OCI-LY1 (cell line): ENCODE results near the gene ZBTB8B.

Experiments used
- H2AFZ ChIP-seq: fragments of 200-600 bp; sonication (generic), shearing (Covaris generic); 2 replicates; pipeline ENCODE4 v1.6.0; 2014; ENCODE audit warnings: antibody characterized with exemption, mild to moderate bottlenecking, low read length
- H3F3A ChIP-seq: fragments of 200-600 bp; sonication (generic), shearing (Covaris generic); 2 replicates; pipeline ENCODE4 v1.6.0; 2014; ENCODE audit warnings: mild to moderate bottlenecking, antibody characterized with exemption, low read length, moderate library complexity; ENCODE audit not compliant: insufficient read depth
- H3K27ac ChIP-seq: fragments of 200-600 bp; sonication (generic); 2 replicates; pipeline ENCODE4 v1.5.1; 2014; ENCODE audit warnings: low read length, mixed run types, mild to moderate bottlenecking, low read depth; ENCODE audit not compliant: poor library complexity, severe bottlenecking
- H3K27me3 ChIP-seq: fragments of 200-600 bp; sonication (generic); 2 replicates; pipeline ENCODE4 v1.6.0; 2014; ENCODE audit warnings: antibody characterized with exemption, mild to moderate bottlenecking, low read length, moderate library complexity; ENCODE audit not compliant: insufficient read depth
- H3K36me3 ChIP-seq: fragments of 200-600 bp; sonication (generic); 2 replicates; pipeline ENCODE4 v1.6.1; 2014; ENCODE audit warnings: mild to moderate bottlenecking, antibody characterized with exemption, low read length, moderate library complexity, mixed read lengths; ENCODE audit not compliant: insufficient read depth
- H3K4me1 ChIP-seq: fragments of 200-600 bp; sonication (generic); 2 replicates; pipeline ENCODE4 v1.5.1; 2014; ENCODE audit warnings: mild to moderate bottlenecking, low read length, moderate library complexity; ENCODE audit not compliant: insufficient read depth, severe bottlenecking
- H3K4me2 ChIP-seq: fragments of 200-600 bp; sonication (generic), shearing (Covaris generic); 2 replicates; pipeline ENCODE4 v1.6.1; 2014; ENCODE audit warnings: low read length
- H3K4me3 ChIP-seq: fragments of 200-600 bp; sonication (generic); 2 replicates; pipeline ENCODE4 v1.5.1; 2014; ENCODE audit warnings: low read length, low read depth, mild to moderate bottlenecking, mixed read lengths; ENCODE audit not compliant: poor library complexity, severe bottlenecking
- H3K79me2 ChIP-seq: fragments of 200-600 bp; shearing (Covaris generic); 2 replicates; pipeline ENCODE4 v1.6.1; 2016; ENCODE audit warnings: mixed run types, low read length, mixed read lengths; ENCODE audit not compliant: insufficient read depth
- H3K9ac ChIP-seq: fragments of 200-600 bp; sonication (generic), shearing (Covaris generic); 2 replicates; pipeline ENCODE4 v1.6.1; 2014; ENCODE audit warnings: mild to moderate bottlenecking, low read length, mixed read lengths
- H3K9me2 ChIP-seq: fragments of 200-600 bp; sonication (generic), shearing (Covaris generic); 2 replicates; pipeline ENCODE4 v1.6.1; 2014; ENCODE audit warnings: low read depth, mild to moderate bottlenecking, low read length, mixed read lengths
- H3K9me3 ChIP-seq: fragments of 200-600 bp; shearing (Covaris generic); 2 replicates; pipeline ENCODE4 v1.6.1; 2014; ENCODE audit warnings: low read length, mixed read lengths
- H4K20me1 ChIP-seq: fragments of 200-600 bp; sonication (generic), shearing (Covaris generic); 2 replicates; pipeline ENCODE4 v1.6.0; 2016; ENCODE audit warnings: mild to moderate bottlenecking, low read length; ENCODE audit not compliant: insufficient read depth
- EZH2 ChIP-seq: fragments of 200-600 bp; sonication (generic), shearing (Covaris generic); IDR thresholded peaks from 2 replicates; pipeline ENCODE4 v1.8.0; 2017; ENCODE audit warnings: borderline replicate concordance, mixed run types, mild to moderate bottlenecking, antibody characterized with exemption, low read length, moderate library complexity, mixed read lengths
- TF ChIP-seq, protein P1 (sequence below): fragments of 200-600 bp; sonication (generic), shearing (Covaris generic); IDR thresholded peaks from 2 replicates; pipeline ENCODE4 v1.5.1; 2017; ENCODE audit warnings: mild to moderate bottlenecking, antibody characterized with exemption, low read length, moderate library complexity, mixed read lengths

The ZBTB8B gene

DNA sequence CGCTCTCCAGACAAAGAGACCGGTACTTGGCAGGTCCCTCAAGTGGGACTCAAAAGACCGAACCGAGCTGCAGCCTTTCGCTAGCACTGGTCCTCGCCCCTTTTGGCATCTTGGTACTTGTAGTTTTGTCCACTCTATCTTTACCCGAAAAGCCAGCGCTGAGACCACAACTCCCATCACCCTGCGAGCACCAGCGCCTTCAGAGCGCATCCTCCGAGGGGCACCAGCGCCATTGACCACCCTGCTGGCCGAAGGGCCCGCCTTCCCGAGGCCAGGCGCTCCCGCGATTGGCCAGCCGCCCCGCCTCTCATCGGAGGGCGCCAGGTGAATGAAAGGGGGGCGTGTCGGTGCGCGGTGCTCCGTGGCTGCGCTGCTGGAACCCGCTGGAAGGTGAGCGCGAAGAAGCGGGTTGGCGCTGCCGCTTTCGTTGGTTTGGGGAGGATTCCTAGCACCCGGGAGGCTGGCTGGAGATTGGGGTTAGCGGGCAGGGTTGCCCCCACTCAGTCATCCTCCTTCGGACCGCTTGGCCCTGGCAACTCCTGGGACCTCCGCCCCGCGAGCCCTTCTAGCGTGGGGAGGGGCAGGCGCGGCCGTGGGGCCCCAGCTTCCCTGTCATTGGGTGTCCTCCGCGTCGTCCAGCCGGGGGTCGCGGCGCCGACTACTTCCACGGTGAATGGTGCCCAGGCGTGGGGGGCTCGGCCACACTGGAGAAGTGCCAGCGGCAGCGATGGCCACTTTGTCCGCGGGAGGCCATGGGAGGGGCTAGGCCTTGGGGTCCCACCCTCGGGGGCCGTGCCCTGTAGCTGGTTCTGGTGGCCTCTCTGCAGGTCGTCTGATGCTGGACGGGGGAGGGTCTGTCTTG lies at the start of gene ZBTB8B:
TSS of gene ZBTB8B (plus strand) at position 357 of the 862 bp plus-strand sequence. CDS start 5,553 bp downstream, outside the sequence.
- H3K9ac ChIP-seq, result no peak within 1 kb of the TSS
- no peaks in the 10 kb centered on the region for H3K79me2 ChIP-seq
- H3F3A ChIP-seq, result no peaks in the 10 kb centered on the region
- H3K4me3 ChIP-seq, result no peak within 1 kb of the TSS
- no peaks in the 10 kb centered on the region for H3K9me3 ChIP-seq
- no peak within 1 kb of the TSS for H2AFZ ChIP-seq
- TF ChIP-seq, protein P1, sequence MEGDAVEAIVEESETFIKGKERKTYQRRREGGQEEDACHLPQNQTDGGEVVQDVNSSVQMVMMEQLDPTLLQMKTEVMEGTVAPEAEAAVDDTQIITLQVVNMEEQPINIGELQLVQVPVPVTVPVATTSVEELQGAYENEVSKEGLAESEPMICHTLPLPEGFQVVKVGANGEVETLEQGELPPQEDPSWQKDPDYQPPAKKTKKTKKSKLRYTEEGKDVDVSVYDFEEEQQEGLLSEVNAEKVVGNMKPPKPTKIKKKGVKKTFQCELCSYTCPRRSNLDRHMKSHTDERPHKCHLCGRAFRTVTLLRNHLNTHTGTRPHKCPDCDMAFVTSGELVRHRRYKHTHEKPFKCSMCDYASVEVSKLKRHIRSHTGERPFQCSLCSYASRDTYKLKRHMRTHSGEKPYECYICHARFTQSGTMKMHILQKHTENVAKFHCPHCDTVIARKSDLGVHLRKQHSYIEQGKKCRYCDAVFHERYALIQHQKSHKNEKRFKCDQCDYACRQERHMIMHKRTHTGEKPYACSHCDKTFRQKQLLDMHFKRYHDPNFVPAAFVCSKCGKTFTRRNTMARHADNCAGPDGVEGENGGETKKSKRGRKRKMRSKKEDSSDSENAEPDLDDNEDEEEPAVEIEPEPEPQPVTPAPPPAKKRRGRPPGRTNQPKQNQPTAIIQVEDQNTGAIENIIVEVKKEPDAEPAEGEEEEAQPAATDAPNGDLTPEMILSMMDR, result no peak
- no peak for TF ChIP-seq EZH2
- peaks cover 3% of the 10 kb centered on the region; the same call in 1 of the 2 replicates for H3K27me3 ChIP-seq
- no peaks in the 10 kb centered on the region for H3K4me1 ChIP-seq
- H3K9me2 ChIP-seq, result no peaks in the 10 kb centered on the region
- H4K20me1 ChIP-seq, result no peaks in the 10 kb centered on the region
- H3K27ac ChIP-seq, result no peak within 1 kb of the TSS
- H3K36me3 ChIP-seq, result no peaks in the 10 kb centered on the region
- H3K4me2 ChIP-seq, result no peak within 1 kb of the TSS

- H3F3A ChIP-seq, result no peaks in the 10 kb centered on the region
- H3K4me2 ChIP-seq, result no peak overlapping the region
- no peak overlapping the region for H2AFZ ChIP-seq
- no peaks in the 10 kb centered on the region for H3K9me2 ChIP-seq
- TF ChIP-seq EZH2, result no peak
- TF ChIP-seq, protein P1, result no peak
- H3K9ac ChIP-seq, result no peak overlapping the region
- peaks cover 7% of the 10 kb centered on the region; the same call in 1 of the 2 replicates for H3K27me3 ChIP-seq
- H3K36me3 ChIP-seq, result no peaks in the 10 kb centered on the region
- H3K27ac ChIP-seq, result no peak overlapping the region
- peaks cover 3% of the 10 kb centered on the region for H3K4me1 ChIP-seq
- no peaks in the 10 kb centered on the region for H3K79me2 ChIP-seq
- no peak overlapping the region for H3K4me3 ChIP-seq
- no peaks in the 10 kb centered on the region for H4K20me1 ChIP-seq
- no peaks in the 10 kb centered on the region for H3K9me3 ChIP-seq
These were observed 43.1 kb upstream of the ZBTB8B start for GRCh38 chr1:32421775-32422174.

DNA sequence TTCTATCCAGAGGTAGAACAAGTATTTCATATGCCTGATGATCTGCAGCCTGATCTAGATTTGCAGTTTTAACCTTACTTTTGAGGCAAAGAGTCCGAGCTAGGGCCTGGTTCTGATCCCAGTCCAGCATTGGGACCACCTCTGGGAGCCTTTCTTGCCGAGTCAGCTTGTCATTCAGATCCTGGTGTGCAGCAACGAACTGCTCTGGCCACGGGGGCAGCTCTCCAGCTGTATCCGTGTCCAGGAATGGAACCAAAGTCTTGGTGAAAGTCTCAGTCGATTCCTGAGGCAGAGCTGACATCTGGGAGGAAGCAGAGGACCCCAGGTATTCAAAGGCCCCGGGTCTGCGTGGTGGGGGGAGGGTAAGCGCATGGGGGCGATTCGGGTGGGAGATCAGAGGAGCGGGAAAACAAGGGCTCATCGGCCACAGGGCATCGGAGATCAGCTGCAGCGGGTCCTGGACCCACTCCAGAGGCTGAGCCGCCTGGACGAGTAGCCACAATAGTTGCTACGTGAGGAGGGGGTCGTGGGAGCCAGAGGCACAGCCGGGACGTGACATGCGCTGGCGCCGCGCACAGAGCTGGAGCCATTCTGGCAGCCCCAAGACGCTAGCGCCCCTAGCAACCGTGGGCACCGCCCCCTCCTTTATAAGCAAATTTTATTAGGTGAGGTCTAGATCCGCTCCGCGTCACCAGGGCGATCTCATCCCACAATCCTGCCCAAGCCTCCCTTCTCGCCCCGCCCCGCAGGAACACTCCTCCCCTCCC lies 38.2 kb upstream of the ZBTB8B start:
- peaks cover 3% of the 10 kb centered on the region for H3K4me1 ChIP-seq
- no peak overlapping the region; the same call in 1 of the 2 replicates for H3K4me2 ChIP-seq
- H3K27ac ChIP-seq, result no peak overlapping the region
- H3K4me3 ChIP-seq, result no peak overlapping the region
- no peaks in the 10 kb centered on the region for H3K9me2 ChIP-seq
- H3F3A ChIP-seq, result no peaks in the 10 kb centered on the region
- no peaks in the 10 kb centered on the region for H3K36me3 ChIP-seq
- H2AFZ ChIP-seq, result no peak overlapping the region
- peaks cover 12% of the 10 kb centered on the region; the same call in 1 of the 2 replicates for H3K27me3 ChIP-seq
- H3K79me2 ChIP-seq, result no peaks in the 10 kb centered on the region
- H4K20me1 ChIP-seq, result no peaks in the 10 kb centered on the region
- TF ChIP-seq, protein P1, result no peak
- TF ChIP-seq EZH2, result no peak
- no peak overlapping the region for H3K9ac ChIP-seq
- no peaks in the 10 kb centered on the region for H3K9me3 ChIP-seq
